B cell (primary cell): ENCODE measurements around the gene ADAMTSL2. TPM values are rescaled to one million over a fixed set of nuclear protein-coding genes. Genes with fewer than 3 reads are reported as not detected.

Experiments
- ATAC-seq: fragments of 200-7000 bp; cut with Tn5 transposase; one replicate; pipeline ENCODE4 v1.10.0; 2021; ENCODE audit warnings: low read depth, mild to moderate bottlenecking, moderate number of reproducible peaks, moderate library complexity
- CTCF ChIA-PET: fragments of 350-600 bp; sonication (Branson Sonifier 250); formaldehyde crosslinking; loops from one replicate; lab custom pipeline; 2021; ENCODE audit warnings: antibody characterized with exemption, inconsistent platforms; lab: Charles Lee
- POLR2A ChIA-PET: fragments of 350-600 bp; sonication (Branson Sonifier 250); formaldehyde crosslinking; loops from one replicate; lab custom pipeline; 2021; ENCODE audit warnings: antibody characterized with exemption; lab: Charles Lee
- DNase-seq: peaks from one replicate; pipeline ENCODE4 v3.0.0; 2013
- H2AFZ ChIP-seq: 2 replicates; pipeline ENCODE4 v1.6.1; 2012; ENCODE audit warnings: mild to moderate bottlenecking, low read depth, low read length; ENCODE audit not compliant: insufficient read depth, poor library complexity, severe bottlenecking
- H3K27ac ChIP-seq, 2 donors: 1 replicate in 1 of 2; 2 replicates in 1 of 2; pipeline ENCODE4 v1.5.1; 2012 to 2013; ENCODE audit warnings: low read length in 2 of 2, mild to moderate bottlenecking in 2 of 2, moderate library complexity in 1 of 2
- H3K27me3 ChIP-seq, 4 experiments: fragments of 200-600 bp in 1 of 4; sonication (generic) in 1 of 4; replicated peaks in 1 of 4; 1 replicate in 2 of 4; 2 replicates in 2 of 4; pipeline versions ENCODE4 v1.6.1 to v1.7.0; 2013 to 2016; ENCODE audit warnings: low read length in 3 of 4, mild to moderate bottlenecking in 2 of 4, mixed read lengths in 1 of 4, moderate library complexity in 1 of 4; ENCODE audit not compliant: insufficient read depth in 4 of 4, control insufficient read depth in 3 of 4; ENCODE audit errors: control extremely low read depth in 1 of 4
- H3K36me3 ChIP-seq, 2 experiments: replicated peaks in 1 of 2; 1 replicate in 1 of 2; 2 replicates in 1 of 2; pipeline versions ENCODE4 v1.6.1 to v1.7.1; 2013; ENCODE audit warnings: low read length in 1 of 2; ENCODE audit not compliant: insufficient read depth in 2 of 2, control insufficient read depth in 1 of 2; ENCODE audit errors: control extremely low read depth in 1 of 2, extremely low read depth in 1 of 2
- H3K4me1 ChIP-seq, 2 donors: fragments of 200-600 bp in 1 of 2; sonication (generic) in 1 of 2; 1 replicate in 1 of 2; 2 replicates in 1 of 2; pipeline versions ENCODE4 v1.5.1 to v1.6.1; 2013 to 2017; ENCODE audit warnings: low read length in 2 of 2; ENCODE audit not compliant: control insufficient read depth in 2 of 2, insufficient read depth in 2 of 2
- H3K4me2 ChIP-seq: replicated peaks from 2 replicates; pipeline ENCODE3; 2012; ENCODE audit warnings: mild to moderate bottlenecking, low read depth, low read length; ENCODE audit not compliant: poor library complexity, severe bottlenecking
- H3K4me3 ChIP-seq, 5 experiments: fragments of 200-600 bp in 1 of 5; sonication (generic) in 1 of 5; 1 replicate in 3 of 5; 2 replicates in 2 of 5; pipeline versions ENCODE4 v1.5.1 to v1.7.0; 2011 to 2016; ENCODE audit warnings: low read length in 4 of 5, mild to moderate bottlenecking in 4 of 5, low read depth in 2 of 5, control low read depth in 1 of 5, moderate library complexity in 1 of 5; ENCODE audit not compliant: insufficient read depth in 1 of 5; ENCODE audit errors: control extremely low read depth in 1 of 5, extremely low read depth in 1 of 5
- H3K79me2 ChIP-seq: fragments of 200-600 bp; sonication (generic); one replicate; pipeline ENCODE4 v1.6.0; 2016; ENCODE audit warnings: low read length; ENCODE audit not compliant: control insufficient read depth, insufficient read depth
- H3K9ac ChIP-seq: fragments of 200-600 bp; sonication (generic); 2 replicates; pipeline ENCODE4 v1.6.1; 2017; ENCODE audit warnings: mild to moderate bottlenecking, low read length, moderate library complexity
- H3K9me3 ChIP-seq, 3 donors: one replicate each; pipeline versions ENCODE4 v1.6.1 to v1.7.1; 2013; ENCODE audit warnings: low read length in 2 of 3; ENCODE audit not compliant: control insufficient read depth in 2 of 3, insufficient read depth in 1 of 3; ENCODE audit errors: control extremely low read depth in 1 of 3
- H4K20me1 ChIP-seq: 2 replicates; pipeline ENCODE4 v1.6.0; 2012; ENCODE audit warnings: mild to moderate bottlenecking, low read length; ENCODE audit not compliant: insufficient read depth, control insufficient read depth, poor library complexity, severe bottlenecking
- H3K27ac Mint-ChIP-seq: one replicate; pipeline ENCODE4 v1.8.0; 2021; ENCODE audit warnings: mixed read lengths
- H3K27me3 Mint-ChIP-seq: one replicate; pipeline ENCODE4 v1.8.0; 2021; ENCODE audit warnings: mixed read lengths
- H3K4me1 Mint-ChIP-seq: one replicate; pipeline ENCODE4 v1.8.0; 2021; ENCODE audit warnings: mixed read lengths
- H3K4me3 Mint-ChIP-seq: one replicate; pipeline ENCODE4 v1.8.0; 2021; ENCODE audit warnings: mixed read lengths
- H3K9me3 Mint-ChIP-seq: one replicate; pipeline ENCODE4 v1.8.0; 2022; ENCODE audit warnings: mixed read lengths; ENCODE audit not compliant: insufficient read depth
- EZH2 ChIP-seq: IDR thresholded peaks from 2 replicates; pipeline ENCODE4 v1.6.1; 2012; ENCODE audit warnings: borderline replicate concordance, low read depth, mild to moderate bottlenecking, moderate library complexity, low read length; ENCODE audit not compliant: insufficient read depth, poor library complexity, severe bottlenecking
- WGBS: methylation state at CpG from one replicate; pipeline ENCODE4 v1.1.5; 2013; ENCODE audit warnings: missing lambda C conversion rate; ENCODE audit not compliant: insufficient coverage; 5-methylcytosine and 5-hydroxymethylcytosine counted together
- intact Hi-C: fragments of 100-400 bp; cut with micrococcal nuclease; formaldehyde crosslinking; loops from one replicate; pipeline ENCODE4 v1.10.0; 2022
- polyA plus RNA-seq: library from polyadenylated mRNA; depleted of rRNA; stranded (reverse); fragments of >200 nt; gene quantifications from 2 replicates; pipeline ENCODE4 v1.2.3, GENCODE V29; 2012
- total RNA-seq, 2 donors: library from RNA; stranded (reverse); fragments of 120-200 nt in 1 of 2; gene quantifications; 1 replicate in 1 of 2; 2 replicates in 1 of 2; pipeline versions ENCODE4 v1.2.3 to v1.2.4, GENCODE V29; 2013 to 2022
- TF ChIP-seq, protein P1 (sequence below): fragments of 200-600 bp; IDR thresholded peaks from one replicate; pipeline ENCODE4 v1.8.0; 2022; ENCODE audit warnings: antibody characterized with exemption, mild to moderate bottlenecking

ADAMTSL2 gene
- total and polyA plus RNA-seq, 2 donors (not counting 1 experiment from before 2014, with no cell fraction given): 0.03 TPM; not detected in 1

GRCh38 chr9:133529874-133530273, 4.6 kb upstream of the ADAMTSL2 start:
- Histone ChIP-seq H3K27me3 (peaks cover 0 to 50% (median 10%) of the 10 kb centered on the region in 4 experiments), H3K9ac (no peak overlapping the region), H3K4me3 (no peak overlapping the region), H3K27ac (no peak overlapping the region), H4K20me1 (no peaks in the 10 kb centered on the region), H3K36me3 (no peaks in the 10 kb centered on the region), H3K4me2 (no peak overlapping the region), H3K79me2 (no peaks in the 10 kb centered on the region), H2AFZ (no peak overlapping the region), H3K9me3 (peaks cover 0 to 3% (median 0%) of the 10 kb centered on the region in 3 donors), H3K4me1 (peaks cover 7 to 18% of the 10 kb centered on the region in 2 donors)
- TF ChIP-seq, protein P1, sequence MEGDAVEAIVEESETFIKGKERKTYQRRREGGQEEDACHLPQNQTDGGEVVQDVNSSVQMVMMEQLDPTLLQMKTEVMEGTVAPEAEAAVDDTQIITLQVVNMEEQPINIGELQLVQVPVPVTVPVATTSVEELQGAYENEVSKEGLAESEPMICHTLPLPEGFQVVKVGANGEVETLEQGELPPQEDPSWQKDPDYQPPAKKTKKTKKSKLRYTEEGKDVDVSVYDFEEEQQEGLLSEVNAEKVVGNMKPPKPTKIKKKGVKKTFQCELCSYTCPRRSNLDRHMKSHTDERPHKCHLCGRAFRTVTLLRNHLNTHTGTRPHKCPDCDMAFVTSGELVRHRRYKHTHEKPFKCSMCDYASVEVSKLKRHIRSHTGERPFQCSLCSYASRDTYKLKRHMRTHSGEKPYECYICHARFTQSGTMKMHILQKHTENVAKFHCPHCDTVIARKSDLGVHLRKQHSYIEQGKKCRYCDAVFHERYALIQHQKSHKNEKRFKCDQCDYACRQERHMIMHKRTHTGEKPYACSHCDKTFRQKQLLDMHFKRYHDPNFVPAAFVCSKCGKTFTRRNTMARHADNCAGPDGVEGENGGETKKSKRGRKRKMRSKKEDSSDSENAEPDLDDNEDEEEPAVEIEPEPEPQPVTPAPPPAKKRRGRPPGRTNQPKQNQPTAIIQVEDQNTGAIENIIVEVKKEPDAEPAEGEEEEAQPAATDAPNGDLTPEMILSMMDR: no peak
- no peak for TF ChIP-seq EZH2
- no peak for DNase-seq
- intact Hi-C loops: loop anchor here (5.0 kb wide), 3 partner anchors 197 to 567 kb away; partner anchors contain the start of gene VAV2
- peaks cover 41% of the 10 kb centered on the region for H3K27me3 Mint-ChIP-seq
- H3K9me3 Mint-ChIP-seq: no peaks in the 10 kb centered on the region
- H3K4me3 Mint-ChIP-seq: no peak overlapping the region
- POLR2A ChIA-PET: no interaction called here
- H3K27ac Mint-ChIP-seq: no peak overlapping the region
- ATAC-seq: no peak
- CTCF ChIA-PET: no interaction called here
- WGBS: 88% methylated on average over 7 of the region's 7 CpGs
- peaks cover 13% of the 10 kb centered on the region for H3K4me1 Mint-ChIP-seq

GRCh38 chr9:133531293-133531692, 3.2 kb upstream of the ADAMTSL2 start:
- no peaks in the 10 kb centered on the region for H3K36me3 ChIP-seq
- H3K9ac ChIP-seq: no peak overlapping the region
- 89% methylated on average over 9 of the region's 9 CpGs for WGBS
- no peaks in the 10 kb centered on the region for H3K9me3 Mint-ChIP-seq
- no peak for DNase-seq
- ChIA-PET CTCF (no interaction called here), POLR2A (no interaction called here)
- no peak overlapping the region for H3K4me3 ChIP-seq
- H3K4me2 ChIP-seq: no peak overlapping the region
- H3K27ac Mint-ChIP-seq: no peak overlapping the region
- no peaks in the 10 kb centered on the region for H3K79me2 ChIP-seq
- peaks cover 0 to 3% (median 0%) of the 10 kb centered on the region in 3 donors for H3K9me3 ChIP-seq
- no peak overlapping the region for H3K27ac ChIP-seq
- intact Hi-C loops: loop anchor here (5.0 kb wide), 3 partner anchors 196 to 566 kb away; partner anchors contain the start of gene VAV2
- TF ChIP-seq, protein P1: no peak
- TF ChIP-seq EZH2: no peak
- H3K4me3 Mint-ChIP-seq: no peak overlapping the region
- no peak for ATAC-seq
- no peak overlapping the region for H2AFZ ChIP-seq
- peaks cover 13% of the 10 kb centered on the region for H3K4me1 Mint-ChIP-seq
- peaks cover 39% of the 10 kb centered on the region for H3K27me3 Mint-ChIP-seq
- H3K27me3 ChIP-seq: peaks cover 0 to 61% (median 10%) of the 10 kb centered on the region in 4 experiments
- H3K4me1 ChIP-seq: peaks cover 7 to 18% of the 10 kb centered on the region in 2 donors
- H4K20me1 ChIP-seq: no peaks in the 10 kb centered on the region
